NCI-H2227 treated with DMSO at 0.1 percent for 48 hours (cell line): ENCODE results near the gene FBXO2.
A peak's percentile ranks its signal among the peaks of the same experiment; 100 is the strongest.

ENCODE experiments used
- DNase-seq: peaks from one replicate; lab custom pipeline; 2025; lab: John Stamatoyannopoulos, UW

FBXO2 gene

DNA sequence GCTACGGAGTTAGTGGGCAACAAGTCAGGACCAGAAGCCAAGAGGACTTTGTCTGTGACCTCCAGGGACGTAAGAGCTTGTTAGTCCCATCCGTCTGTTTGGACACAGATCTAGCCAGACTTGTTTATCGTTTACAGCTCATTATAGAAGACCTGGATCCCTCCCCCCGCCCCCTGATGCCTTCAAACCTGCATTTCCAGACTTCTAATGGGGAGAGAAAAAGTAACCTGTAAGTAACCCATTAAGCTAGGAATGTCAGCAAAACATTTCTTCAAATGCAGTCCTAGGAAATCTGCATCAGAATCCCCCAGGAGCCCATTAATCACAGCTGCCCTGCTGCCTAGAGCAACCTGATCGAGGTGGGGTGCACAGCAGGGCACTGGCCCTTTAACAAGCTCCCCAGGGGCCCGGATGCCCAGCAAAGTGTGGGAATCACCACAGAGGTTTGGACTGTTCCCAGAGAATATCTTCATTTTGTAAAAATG is 28.1 kb upstream of the FBXO2 start:
- no peak for DNase-seq

DNA sequence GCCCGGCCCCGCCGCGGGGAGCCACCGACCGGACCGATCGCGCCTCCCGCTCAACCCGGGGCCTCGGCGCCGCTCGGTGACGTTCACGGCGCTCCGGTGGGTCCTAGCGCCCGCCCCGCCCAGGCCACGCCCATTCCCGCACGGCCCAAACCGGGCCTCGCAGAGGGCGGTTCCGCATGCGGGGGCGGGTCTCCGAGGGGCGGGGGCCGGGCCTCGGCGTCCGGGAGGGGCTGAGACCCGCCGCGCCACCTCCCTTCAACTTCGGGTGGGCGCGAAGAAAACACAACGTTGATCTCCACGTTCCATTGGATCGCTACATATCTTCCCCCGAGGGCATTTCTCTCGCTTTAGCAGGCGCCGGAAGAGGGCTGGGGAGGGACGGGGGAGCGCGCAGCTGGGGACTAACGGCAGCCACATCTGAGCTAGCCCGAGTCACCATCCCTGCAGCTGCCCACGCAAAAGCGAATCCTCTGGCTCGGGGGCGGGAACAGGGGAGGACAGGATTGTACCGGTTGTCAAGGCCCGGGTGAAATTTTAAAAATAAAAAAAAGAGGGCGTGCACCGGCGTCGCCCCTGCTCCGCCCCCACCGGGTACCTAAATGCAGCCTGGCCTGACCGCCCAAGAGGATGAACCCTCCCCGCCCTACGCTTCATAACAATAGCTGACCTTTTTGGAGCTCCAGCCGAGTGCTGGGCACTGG is 27.0 kb upstream of the FBXO2 start, which contains the start of gene MAD2L2:
Gene MAD2L2, minus strand, starts transcription at position 78 of the 701 bp plus-strand sequence. CDS start 547 bp downstream, outside the sequence.
- DNase-seq = peak; percentile 91

DNA sequence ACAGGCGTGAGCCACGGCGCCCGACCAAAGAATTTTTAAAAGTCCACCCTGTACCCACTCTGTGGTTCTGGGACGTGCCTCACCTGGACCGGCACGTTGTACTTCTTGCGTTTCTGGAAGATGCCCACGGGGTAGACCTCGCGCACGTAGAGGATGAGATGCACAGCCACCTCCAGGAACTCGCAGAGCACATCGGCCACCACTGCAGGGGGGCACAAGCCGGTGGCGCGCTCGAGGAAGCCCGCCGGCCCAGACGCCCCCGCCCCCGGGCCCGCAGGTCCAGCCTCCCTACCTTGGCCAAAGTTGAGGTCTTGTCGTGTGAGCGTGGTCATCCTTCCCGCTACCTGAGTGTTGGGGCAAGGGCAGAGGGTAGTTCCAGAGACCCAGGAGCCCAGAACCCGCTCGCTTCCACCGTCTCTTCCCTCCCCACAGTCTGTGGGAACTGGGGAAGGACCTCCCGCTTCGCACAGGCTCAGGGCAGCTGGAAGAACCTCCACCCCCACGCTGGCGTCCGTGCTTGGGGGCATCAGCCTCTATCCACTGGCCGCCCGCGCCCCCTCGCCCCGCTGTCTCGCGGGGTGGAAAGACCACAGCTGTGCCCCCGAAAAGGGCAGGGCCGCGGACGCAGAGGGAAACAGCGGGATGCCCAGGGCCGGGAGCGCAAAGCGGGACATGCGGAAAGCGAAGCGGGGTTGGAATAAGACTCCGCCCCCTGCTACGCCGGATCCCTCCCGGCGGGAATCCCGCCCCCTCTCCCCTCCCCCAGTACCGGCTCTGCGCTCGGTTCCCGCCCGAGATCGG is 26.2 kb upstream of the FBXO2 start:
- peak; percentile 44 for DNase-seq

DNA sequence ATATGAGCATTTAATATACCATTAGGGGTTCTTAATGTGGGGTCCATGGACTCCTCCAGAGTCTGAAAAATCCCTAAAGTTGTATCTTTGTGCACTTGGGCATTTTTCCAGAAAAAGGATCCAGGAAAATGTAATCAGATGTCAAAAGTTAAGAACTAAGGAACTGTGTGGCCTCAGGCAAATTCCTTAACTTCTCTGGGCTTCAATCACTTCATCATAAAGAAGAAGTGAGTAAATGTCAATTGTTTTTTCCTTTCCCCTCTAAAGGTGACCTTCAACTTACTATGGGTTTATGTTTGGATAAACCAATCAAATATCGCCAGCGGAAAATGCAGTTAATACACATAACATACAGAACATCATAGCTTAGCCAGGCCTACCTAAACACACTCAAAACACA is 24.2 kb upstream of the FBXO2 start:
- no peak for DNase-seq

DNA sequence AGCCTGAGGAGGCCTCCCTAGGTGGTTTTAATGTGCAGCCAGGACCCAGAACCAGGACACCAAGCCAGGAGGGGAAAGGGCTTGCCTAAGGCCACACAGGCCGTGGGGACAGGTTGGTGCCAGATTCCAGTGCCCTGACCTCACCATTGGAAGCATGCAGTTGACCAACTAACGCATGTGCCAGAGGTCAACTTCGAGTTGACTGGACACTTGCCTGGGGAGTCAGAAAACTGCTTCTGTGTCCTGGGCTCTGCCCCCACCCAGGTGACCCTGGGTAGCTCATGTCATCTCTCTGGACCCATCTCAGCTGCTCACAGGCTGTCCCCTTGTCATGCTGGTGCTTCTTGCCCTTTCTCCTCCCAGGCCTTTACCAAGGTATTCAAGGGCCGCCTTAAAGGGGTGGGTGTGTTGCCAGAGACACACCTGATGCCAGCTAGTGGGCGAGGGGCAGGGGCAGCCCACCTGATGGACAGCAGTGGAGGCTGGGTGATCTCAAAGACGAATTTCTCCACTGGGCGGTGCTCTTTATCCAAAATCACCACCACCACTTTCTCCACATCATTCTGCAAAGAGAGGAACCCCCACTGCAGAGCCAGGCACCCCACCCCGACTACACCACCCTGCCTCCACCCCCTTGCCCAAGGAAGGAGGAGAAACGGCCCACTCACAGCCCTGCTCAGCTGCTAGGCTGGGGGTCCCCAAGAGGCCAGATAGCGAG is 22.3 kb upstream of the FBXO2 start:
- DNase-seq = no peak

DNA sequence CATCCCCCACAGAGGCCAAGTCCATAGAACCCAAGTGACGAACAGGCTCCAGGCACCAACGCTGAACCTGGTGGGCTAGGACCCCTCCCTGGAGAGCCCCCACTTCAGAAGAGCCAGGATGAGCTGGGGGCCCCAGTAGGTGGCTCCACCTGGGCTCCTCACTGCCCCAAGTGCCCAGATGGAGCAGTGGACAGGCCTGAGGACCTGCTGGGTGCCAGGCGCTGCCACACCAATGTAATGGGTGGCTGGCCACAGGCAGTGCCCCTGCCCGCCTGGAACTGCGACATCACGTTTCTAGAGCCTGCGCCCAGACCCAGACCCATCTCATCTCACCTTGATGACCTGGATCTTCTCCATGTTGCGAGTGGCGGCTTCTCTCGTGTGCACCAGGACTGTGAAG is 21.1 kb upstream of the FBXO2 start:
- no peak for DNase-seq

DNA sequence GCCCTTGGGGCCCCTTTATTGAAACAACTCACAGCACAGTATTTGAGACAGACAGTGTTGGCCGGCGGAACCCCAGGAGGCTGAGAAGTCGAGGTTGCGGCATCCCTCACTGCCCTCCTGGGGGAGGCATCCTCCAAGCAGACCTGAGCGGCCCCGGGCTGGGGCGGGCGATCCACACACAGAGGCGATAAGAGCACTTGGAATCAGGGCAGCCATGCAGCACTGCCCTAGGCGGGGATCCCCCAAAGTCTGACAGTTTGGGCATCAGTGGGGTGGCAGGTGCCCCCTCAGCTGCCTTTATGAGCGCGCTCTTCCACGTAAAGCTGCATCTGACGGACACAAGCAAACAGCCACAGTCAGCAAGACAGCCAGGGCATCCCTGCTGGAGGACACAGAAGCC is 20.3 kb upstream of the FBXO2 start:
- DNase-seq = no peak

DNA sequence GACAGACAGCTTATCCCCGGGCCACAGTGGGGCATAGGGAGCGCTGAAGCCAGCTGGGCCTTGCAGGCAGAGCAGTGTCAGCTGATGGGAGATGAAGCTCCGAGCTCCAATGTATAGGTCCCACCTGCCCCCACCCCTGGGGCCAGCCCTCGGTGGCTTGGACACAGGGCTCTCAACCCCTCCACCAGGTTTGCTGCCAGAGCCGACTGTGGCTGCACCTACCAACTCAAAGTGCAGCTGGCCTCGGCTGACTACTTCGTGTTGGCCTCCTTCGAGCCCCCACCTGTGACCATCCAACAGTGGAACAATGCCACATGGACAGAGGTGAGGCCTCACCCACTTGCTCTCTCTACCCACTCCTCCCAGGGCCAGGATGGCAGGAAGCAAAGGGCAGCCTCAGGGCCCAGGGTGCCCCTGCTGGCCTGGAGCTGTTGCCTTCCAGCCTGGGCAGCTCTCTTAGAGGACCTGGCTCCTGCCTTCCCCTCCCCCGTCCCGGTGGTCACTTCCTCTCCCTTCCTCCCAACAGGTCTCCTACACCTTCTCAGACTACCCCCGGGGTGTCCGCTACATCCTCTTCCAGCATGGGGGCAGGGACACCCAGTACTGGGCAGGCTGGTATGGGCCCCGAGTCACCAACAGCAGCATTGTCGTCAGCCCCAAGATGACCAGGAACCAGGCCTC is 19.0 kb upstream of the FBXO2 start:
- no peak for DNase-seq

DNA sequence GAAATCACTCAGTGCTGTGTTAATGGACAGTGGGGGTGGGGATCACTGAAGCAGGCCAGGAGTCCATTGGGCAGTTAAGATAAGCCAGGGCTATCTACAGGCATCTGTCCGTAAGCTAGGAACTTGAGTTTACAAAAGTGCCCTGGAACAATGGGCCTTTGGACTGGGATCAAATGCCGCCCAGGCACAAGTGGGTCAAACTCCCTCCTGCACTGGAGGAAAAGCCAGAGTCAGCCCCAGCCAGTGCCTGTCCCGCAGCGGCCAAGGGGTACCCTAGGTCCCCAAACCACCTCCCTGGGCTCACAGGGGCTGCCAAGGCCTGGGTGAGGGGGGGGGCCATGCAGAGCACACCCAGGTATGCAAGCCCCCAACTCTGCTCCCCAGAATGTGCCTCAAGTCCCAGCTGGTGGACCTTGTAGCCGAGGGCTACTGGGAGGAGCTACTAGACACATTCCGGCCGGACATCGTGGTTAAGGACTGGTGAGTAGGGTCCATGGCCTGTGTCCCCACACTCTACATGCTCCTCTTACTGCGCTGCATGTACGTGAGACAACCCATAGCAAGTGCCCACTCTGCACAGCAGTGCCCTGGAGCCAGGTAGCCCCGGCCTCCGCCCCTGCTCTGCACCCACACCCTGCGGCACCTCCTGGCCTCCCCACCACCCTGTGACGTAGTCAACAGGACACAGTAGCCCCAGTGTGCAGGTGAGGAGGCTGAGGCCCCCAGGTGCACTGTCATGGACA is 17.5 kb upstream of the FBXO2 start:
- DNase-seq = no peak

DNA sequence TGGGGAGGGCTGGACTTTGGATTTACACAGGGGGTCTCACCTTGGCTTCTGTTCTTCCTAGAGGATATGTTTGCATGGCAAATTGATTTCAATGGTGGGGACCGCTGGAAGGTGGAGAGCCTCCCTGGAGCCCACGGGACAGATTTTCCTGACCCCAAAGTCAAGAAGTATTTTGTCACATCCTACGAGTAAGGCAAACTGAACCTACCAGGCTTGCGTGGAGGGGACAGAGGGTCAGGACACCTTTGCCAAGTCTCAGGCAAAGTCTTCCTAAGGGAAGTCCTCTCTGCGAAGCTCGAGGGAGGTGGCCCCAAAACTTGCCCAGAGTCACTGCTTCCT is 16.9 kb upstream of the FBXO2 start:
- DNase-seq = no peak

DNA sequence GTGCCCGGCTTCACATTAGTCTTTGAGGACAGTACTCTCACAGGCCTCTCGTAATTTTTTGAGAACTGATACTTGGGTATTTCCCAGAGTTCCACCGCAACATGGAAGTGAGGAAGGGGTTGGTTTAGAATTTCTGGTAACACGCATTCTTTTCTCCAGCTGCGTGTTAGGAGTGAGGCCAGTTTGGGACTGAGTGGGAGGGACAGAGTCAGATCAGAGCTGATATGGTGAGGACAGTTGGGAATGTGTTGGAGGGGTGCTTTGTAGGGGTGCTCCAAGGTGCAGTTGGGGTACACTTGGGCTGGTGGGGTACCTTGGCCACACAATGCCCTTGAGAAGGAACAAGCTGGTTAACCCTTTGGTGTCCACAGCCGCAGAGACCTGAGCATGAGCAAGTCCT is 16.5 kb upstream of the FBXO2 start:
- no peak for DNase-seq

DNA sequence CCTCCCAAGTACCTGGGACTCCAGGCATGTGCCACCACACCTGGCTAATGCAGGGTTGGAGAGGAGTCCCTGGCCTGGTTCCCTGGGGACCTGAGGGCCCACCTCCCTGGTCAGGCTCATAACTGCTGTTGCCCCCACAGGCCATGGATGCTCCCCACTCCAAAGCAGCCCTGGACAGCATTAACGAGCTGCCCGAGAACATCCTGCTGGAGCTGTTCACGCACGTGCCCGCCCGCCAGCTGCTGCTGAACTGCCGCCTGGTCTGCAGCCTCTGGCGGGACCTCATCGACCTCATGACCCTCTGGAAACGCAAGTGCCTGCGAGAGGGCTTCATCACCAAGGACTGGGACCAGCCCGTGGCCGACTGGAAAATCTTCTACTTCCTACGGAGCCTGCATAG is 14.3 kb upstream of the FBXO2 start:
- DNase-seq = no peak

DNA sequence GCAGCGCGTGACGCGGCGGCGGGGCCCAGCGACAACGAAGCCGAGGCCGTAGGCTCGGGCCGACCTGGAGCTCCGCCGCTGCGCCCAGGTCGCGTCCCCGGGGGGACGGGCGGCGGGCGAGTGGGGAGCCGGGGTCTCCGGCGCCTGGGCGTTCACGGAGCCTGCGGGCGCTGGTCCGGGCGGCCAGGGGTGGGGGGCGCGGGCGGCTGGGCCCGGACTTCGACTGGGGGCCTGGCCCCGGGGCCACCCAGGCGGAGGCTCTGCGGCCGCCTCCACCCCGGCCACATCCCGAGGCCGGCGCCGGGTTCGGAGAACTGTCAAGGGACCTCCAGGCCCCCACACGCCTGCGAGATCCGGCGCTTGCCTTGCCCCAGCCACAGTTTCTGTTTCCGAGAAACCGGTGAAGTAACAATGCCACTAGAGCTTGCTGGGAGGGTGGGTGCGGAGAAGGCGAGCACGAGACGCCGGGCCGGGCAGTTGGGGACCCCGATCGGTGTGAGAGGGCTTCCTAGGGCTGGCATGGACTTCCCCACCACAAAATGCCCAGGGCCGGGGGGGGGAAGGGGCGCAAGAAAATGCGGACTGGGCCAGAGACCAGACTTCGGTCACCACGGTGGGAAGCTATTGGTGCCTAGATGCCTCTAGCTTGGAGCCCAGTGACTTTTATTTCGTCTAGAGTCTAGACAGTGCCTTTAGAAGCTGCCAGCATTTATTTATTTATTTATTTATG is 10.3 kb upstream of the FBXO2 start:
- DNase-seq = no peak

DNA sequence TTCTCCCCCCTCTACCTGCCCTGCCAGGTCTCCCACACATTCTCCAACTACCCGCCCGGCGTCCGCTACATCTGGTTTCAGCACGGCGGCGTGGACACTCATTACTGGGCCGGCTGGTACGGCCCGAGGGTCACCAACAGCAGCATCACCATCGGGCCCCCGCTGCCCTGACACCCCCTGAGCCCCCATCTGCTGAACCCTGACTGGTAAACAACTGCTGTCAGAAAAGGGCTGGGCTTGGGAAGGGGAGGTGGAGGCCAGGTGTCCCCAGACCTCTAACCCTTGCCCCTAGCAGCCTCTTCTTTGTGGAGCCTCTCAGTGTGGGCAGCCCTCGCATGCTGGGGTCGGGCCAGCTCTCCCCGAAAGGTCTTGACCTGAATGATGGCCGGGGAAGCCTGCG is 6.9 kb upstream of the FBXO2 start:
- no peak for DNase-seq

DNA sequence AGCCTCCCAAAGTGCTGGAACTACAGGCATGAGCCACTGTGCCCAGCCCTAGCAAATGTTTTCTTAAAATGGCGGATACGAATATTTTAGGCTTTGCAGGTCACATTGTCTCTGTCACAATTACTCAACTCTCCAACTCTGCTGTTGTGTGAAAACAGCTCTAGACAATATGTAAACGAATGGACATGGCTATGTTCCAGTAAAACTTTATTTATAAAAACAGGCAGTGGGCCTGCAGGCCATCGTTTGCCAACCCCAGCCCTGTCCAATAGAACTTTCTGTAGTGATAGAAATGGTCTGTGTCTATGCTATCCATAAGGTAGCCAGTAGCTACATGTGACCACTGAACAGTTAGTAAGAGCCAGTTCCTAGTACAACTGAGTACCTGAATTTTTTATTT is 5.5 kb upstream of the FBXO2 start:
- DNase-seq = no peak

DNA sequence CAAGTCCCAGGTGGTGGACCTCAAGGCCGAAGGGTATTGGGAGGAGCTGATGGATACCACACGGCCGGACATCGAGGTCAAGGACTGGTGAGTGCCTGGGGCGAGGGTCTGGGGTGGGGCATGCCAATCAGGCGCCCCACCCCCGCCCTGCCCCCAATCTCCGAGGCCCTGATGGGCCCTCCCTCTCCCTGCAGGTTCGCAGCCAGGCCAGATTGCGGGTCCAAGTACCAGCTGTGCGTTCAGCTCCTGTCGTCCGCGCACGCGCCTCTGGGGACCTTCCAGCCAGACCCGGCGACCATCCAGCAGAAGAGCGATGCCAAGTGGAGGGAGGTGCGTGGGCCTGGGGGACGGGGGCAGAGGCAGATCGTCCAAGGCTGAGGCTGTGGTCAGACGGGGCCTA is 4.3 kb upstream of the FBXO2 start:
- no peak for DNase-seq

DNA sequence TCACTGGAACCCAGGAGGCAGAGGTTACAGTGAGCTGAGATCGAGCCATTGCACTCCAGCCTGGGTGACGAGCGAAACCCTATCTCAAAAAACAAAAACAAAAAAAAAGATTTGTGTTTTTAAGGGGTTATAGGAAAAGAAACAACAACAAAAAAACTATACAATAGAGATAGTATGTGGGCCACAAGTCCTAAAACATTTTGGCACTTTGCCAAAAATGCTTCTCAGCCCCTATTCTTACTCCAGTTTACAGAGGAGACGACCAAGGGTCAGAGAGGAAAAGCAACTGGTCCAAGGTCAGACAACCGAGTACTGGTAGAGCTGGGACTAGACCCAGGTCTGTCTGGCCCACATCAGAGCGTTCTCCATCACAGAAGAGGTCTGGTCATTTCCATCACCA is 3.4 kb upstream of the FBXO2 start:
- DNase-seq = no peak

DNA sequence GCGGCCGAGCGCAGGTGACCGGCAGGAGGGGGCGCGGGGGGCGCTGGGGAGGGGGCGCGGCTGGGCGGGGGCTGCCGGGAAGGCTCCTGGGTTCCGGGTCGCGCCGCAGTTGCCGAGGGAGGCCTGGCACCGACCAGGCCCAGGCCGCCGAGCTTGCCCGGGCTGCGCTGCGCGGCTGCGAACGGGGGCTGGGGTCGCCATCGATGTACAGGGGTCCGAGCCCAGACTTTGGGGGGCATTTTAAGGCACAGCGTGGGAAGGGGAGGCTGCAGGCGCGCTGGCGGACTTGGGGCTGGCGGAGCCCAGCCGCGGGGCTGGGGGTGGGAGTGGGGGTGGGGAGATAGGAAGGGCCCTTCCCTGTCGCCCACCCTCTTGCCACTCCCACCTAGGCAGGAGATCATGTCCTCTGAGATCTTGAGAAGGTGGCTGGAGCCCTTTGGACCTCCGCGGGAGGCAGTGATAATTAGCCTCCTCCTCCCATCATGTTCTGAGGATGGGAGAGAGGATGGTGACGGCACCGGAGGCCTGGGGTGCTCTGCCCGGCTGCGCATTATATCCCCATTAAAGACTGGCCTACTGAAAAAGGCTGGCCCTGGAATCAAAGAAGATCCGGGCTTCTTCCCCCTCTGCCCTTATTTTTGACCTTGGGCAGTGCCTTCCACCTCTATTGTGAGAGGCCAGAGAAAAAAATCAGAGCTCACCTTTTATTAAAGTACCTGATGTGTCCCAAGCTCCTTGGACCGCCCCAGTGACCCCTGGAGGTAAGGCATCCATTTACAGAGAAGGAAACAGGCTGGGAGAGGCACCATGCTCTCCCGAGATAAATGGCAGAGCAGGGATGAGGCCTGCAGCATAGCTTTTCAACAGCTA is 945 bp upstream of the FBXO2 start:
- no peak for DNase-seq

DNA sequence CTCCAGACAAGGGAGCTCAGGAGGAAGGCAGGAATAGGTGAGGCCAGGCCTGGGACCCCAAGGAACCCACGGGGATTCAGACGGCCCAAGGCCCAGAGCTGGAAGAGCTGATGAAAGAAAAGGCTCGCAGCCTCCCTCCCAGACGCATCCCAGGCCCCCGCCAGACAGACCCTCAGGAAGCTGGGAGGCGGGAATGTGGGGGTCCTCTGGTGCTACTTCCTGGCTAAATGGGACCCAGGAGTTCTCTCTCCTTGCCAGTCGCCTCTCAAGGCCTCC is 430 bp downstream of the FBXO2 start:
- no peak for DNase-seq
